GM20431 (cell line): Measurements from ENCODE around the gene UNC13A.
"Not testable (repeated sequence)": the region's sequence is repeated elsewhere in the genome, so short reads cannot be mapped to it uniquely, and the experiment has no call there.

Experiments
- in situ Hi-C: fragments of 300-500 bp; cut with MseI, MboI; formaldehyde crosslinking; loops from one replicate; pipeline ENCODE4 v1.15.0; 2020; ENCODE audit warnings: low sequenced_read_pairs; ENCODE audit not compliant: unreplicated experiment

UNC13A gene

GRCh38 chr19:17607936-17608335 lies 80.2 kb downstream of the UNC13A start:
- in situ Hi-C loops = no loop called here

DNA sequence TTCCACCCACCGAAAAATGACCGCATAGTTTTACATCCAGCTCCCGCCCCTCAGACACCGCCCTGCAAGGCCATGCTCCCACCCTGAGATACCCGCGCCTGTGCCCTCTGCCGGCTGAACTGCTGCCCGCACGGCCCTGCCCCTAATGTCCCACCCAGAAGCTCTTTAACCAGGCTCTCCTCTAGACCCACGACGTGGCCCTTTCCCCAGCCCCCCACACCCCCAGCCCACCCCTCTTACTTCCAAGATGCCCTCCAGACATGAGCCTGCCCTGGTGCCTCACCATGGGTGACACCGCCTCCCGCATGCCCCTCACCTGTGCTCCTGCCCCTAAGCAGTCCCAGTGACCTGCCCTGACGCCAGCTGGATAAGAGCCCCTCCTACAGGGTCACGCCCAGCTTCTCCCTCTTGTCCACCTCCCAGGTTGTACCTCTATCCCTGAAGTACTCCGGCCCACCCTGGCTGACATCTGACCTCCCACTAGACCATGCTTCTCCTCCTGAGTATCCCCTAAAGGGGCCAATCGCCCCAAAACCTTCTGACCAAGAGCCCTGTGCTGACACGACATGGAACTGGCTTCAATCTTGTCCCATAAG lies 81.5 kb downstream of the UNC13A start:
- in situ Hi-C loops = no loop called here

GRCh38 chr19:17605761-17606589 lies 82.2 kb downstream of the UNC13A start:
- in situ Hi-C loops = no loop called here

DNA sequence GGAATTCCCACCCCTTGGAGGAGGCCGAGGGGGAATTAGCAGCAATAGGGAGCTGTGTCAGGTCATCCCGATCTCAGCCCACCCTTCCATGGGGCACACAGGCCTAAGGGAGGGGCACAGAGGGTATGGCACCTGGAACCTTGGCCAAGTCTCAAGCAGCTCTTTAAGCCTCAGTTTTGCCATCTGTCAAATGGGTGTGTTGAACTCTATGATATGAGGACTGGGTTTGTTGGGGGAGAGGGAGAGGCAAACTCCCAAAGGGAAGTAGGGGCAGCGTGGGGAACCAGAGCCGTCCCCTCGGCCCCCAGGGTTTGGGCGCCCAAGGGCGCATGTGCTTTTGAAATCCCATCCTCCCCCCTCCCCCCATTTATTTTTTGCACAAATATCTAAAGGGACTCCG lies 83.0 kb downstream of the UNC13A start:
- in situ Hi-C loops = no loop called here

GRCh38 chr19:17604372-17605025 lies 83.7 kb downstream of the UNC13A start:
- in situ Hi-C loops = no loop called here

DNA sequence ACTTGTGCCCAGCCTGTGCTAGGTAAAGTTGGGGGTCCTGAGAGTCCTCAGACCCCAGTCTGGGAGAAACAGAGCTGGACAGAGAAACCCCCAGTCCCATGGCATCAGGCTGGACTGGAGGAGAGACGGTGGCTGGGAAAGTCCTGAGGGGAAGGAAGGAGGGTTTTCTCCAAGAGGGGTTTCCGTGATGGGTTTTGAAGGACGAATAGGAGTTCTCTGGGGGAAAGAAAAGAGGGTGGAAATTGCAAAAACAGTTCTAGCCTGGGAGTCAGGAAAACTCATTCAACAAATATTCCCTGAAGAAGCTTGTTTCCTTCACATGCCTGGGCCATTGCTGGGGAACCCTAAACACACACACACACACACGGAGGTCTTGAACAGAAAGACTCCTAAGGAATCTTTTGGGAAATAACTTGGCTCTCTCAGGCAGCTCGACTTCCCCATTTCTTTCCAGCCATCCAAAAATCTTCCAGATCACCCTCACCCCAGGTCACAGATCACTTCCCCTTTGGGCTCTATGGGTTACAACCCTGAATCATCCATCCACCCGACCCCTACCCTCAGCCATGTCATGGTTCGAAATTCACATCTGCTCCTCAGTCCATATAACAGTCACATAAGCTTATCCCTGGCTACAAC lies 85.2 kb downstream of the UNC13A start:
- in situ Hi-C loops = no loop called here

DNA sequence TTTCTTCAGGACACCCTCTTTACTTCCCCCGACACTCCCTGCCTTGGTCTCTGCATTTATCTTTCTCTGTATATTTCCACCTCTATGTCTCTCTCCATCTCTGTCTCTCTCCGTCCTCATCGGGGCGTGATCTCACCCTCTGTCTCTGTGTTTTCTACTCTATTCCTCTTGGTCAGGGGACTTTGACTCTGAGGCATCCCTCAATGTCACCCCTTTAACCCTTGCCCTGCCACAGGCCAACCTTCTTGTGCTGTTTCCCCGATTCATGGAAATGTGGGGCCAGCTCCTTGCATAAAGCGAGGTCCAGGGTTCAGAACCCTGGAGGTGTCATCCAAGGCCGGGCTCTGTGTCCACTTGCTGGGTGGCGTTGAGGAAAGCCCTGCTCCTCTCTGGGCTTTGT lies 85.9 kb downstream of the UNC13A start:
- in situ Hi-C loops = no loop called here

DNA sequence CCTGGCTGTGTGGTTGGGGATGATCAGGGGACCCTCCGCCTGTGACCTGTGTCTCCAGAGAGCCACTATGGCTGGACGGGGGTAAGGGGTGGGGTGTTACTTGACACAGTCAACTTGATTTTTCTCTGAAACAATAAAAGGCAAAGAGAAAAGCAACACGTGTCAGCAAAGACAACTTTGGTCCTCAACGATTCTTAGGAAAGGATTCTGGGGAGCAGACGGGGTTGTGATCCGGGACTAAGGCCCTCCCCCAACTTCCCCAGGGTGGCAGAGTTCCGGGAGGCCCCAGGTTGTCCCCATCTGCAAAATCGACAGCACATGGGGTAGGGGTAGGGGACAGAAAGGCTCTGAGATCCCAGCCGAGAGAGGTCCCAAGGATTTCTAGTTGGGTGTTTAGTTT lies 86.5 kb downstream of the UNC13A start:
- in situ Hi-C loops = no loop called here

DNA sequence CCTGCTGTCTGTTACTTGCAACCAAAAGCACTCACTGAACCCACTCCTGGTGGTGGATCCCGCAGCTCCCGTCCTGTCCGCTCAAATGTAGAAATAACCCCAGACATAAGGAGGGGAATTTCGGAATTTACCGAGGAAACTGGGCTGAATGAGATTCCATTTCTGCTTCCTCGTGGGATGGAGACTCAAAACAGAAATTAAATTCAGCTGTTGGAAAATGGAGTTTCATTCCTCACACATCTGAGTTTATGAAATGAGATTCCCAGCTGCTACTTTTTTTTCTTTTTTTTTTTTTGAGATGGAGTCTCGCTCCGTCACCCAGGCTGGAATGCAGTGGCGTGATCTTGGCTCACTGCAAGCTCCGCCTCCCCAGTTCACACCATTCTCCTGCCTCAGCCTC lies 88.4 kb downstream of the UNC13A start:
- in situ Hi-C loops = no loop called here

DNA sequence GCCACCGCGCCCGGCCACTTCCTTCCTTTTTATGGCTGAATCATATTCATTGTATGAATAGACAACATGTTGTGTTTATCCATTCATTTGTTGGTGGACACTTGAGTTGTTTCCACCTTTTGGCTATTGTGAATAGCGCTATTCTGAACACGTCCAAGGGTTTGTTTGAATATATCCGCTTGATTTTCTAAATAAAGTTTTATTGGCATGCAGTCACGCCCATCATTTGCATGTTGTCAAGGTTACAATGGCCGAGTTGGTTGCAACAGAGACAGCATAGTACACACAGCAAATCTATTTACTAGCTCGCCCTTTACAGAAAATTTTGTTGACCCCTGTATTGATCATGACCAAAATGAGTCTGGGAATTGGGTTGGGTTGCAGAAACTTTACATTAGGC lies 89.2 kb downstream of the UNC13A start:
- in situ Hi-C loops = no loop called here

GRCh38 chr19:17598063-17598462 lies 90.1 kb downstream of the UNC13A start:
- in situ Hi-C loops = not testable (repeated sequence)

DNA sequence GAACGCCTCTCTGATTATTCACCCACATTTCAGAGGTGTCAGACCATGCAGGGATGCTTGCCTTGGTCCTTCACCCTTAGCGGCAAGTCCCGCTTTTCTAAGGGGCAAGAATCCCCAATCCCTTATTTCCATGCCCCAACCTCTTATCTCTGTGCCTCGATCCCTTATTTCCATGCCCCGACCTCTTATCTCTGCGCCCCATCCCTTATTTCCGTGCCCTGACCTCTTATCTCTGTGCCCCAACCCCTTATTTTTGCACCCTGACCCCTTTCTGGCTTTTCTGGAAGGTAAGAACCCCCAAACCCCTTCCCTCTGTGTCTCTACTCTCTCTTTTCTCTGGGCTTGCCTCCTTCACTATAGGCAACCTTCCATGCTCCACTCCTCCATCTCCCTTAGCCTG lies 93.9 kb downstream of the UNC13A start:
- in situ Hi-C loops = not testable (repeated sequence)

GRCh38 chr19:17590866-17591265 lies 97.3 kb downstream of the UNC13A start:
- in situ Hi-C loops = no loop called here

GRCh38 chr19:17585395-17585794 lies 102.8 kb downstream of the UNC13A start:
- in situ Hi-C loops = not testable (repeated sequence)

DNA sequence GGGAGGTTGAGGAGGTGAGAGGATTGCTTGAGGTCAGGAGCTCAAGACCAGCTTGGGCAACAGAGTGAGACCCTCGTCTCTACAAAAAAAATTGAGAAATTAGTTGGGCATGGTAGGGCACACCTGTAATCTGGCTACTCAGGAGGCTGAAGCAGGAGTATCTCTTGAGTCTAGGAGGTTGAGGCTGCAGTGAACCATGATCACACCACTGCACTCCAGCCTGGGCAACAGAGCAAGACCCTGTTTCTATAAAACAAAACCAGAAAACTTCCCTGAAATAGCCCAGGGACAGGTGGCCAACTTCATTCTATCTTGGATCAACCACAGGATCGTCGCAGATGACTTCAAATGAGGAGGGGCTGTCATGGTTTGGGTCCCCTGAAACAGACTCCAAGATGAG lies 104.0 kb downstream of the UNC13A start:
- in situ Hi-C loops = no loop called here

DNA sequence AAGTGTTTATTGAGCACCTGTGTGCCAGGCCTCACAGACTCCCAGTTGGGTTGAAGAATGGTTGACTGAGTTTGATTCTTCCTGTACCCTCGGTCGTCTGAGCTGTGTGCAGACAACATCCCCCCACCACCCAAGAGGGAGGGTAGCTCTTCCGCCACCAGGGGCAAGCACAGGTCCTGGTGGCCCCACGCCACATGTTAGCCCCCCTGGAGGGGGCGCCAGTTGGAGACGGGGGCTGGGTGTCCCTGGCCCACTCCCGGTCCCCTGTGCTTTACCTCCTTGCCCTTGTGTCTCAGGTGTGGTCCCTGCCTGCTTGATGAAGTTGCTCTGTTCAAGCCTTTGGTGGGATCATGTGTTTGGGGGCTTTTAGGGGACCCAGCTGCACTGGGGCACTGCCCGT lies 105.5 kb downstream of the UNC13A start:
- in situ Hi-C loops = no loop called here

DNA sequence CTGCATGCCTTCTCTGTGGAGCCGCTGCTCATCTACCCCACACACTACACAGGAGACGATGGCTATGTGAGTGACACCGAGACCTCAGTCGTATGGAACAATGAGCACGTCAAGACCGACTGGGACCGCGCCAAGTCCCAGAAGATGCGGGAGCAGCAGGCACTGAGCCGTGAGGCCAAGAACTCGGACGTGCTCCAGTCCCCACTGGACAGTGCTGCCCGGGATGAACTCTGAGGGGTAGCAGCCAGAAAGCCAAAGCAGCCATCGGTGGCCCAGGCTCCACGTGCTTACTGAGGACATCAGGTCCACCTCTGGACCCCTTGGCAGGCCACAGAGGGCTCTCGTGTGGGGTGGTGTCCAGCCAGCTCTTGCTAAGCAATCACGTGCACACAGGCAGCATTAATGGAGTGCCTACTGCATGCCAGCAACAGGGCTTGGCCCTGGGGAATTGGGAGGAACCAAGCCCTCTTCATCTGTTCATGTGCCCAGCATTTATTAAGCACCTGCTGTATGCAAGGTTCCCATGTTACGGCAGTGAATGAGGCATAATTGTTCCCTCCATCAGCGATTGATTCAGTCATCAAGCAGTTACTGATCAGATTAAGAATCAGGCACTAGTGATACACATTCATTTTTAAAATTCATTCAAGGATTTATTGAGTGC lies 106.8 kb downstream of the UNC13A start:
- in situ Hi-C loops = no loop called here

DNA sequence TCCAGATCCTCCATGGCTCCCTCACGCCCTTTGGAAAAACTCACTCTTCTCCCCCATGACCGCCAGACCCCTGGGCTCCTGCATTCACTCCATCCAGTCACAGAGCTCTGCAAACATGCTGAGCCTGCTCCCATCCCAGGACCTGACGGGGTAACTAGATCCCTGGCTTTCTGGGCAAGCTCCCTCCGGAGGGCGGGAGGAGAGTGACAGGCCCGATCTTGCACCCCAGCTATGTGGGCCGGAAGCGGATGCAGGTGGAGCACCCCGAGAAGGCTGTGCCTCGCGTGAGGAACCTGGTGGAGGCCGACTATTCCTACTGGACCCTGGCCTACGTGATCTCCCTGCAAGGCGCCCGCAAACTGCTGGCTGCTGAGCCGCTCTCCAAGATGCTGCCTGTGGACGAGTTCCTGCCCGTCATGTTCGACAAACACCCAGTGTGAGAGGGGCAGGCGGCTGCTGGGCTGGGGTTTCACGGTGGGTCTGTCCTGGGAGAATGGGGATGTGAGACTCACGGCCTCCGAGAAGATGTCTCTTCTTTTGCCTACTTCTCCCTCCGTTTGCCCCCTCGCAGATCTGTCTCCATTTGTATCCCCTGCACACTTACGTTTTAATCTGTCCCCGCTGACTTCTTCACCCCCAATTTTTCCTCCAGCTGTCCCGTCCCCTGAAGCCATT lies 107.5 kb downstream of the UNC13A start:
- in situ Hi-C loops = no loop called here

- in situ Hi-C loops = no loop called here
These were observed 108.4 kb downstream of the UNC13A start for GRCh38 chr19:17579661-17580244.
